Hematopoietic multipotent progenitor cell treated with erythropoietin and hydrocortisone succinate and interleukin-3 and kit ligand, for 4 days (in vitro differentiated cells): ENCODE data around the gene GALNT13.

Source experiments
- DNase-seq: peaks from one replicate; pipeline ENCODE4 v3.0.0-alpha.2; 2015

Gene GALNT13

DNA sequence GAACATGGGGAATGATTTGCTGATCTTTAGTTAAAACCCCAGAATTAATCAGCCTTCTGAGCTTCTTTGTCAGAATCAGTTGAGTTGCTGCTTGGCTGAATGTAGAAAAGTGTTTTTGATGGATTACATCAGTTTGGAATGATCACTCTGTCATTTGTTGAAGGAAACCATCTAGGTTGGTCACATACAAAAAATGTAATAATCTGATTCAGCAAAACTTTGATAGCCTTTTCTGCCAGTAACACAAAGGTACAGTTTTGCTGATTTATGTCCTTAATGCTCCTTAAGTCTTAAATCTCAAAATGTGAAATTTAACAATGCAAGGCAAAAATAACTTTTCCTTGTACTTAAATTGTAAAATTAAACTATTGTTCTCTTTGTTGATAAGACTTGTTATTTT, 74.3 kb downstream of the GALNT13 start:
- no peak for DNase-seq

DNA sequence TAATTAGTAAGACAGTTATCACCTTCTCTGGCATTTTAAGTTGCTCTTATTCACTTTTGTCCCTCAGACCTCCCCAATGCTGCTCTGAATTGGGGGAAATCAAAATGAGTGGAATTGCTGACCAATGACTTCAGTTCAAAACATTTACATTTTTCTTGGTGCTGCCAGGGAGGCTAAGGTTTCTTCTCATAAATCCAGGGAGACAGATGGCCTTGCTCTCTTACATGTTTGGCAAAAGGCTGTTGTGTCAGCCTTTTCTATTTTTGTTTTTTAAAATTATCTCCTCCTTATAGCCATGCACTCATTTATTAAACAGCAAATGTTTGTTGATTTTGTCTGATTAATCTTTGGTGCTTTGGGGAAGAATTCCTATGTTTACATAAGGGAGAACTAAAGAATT, 82.0 kb downstream of the GALNT13 start:
- DNase-seq = no peak

GRCh38 chr2:153963256-153963655, 91.5 kb downstream of the GALNT13 start:
- no peak for DNase-seq

GRCh38 chr2:153967248-153967973, 95.7 kb downstream of the GALNT13 start:
- DNase-seq = no peak

DNA sequence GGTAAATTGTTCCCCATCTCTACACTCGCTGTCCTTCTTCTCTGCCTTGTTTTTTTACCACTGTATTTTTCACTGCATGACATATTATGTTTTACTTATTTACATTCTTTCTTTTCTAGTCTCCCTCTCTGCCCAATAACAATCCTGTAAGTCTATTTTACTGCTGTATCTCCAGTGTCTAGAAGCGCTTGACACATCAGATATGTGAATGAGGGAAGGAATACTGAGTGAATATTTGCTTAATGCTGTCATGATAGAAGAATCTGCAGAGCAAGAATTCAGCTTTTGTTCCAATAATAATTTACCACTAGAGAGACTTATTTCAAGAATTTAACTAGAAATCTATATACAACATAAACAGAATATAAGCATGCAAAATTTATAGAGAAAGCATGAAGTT, 99.5 kb downstream of the GALNT13 start:
- no peak for DNase-seq

DNA sequence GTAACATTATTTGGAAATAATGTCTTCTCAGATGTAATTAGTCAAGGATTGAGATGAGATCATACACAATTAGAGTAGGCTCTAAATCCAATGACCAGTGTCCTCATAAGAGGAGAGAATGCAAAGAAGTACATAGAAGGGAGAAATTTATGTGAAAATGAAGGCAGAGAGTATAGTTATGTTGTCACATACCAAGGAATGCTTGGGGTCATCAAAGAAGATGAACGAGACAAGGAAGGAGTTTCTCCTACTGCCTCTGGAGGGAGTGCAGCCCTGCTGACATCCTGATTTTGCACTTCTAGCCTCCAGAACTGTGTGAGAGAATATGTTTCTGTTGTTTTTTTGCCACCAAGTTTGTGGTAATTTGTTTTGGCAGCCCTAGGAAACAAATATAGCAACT, 100.1 kb downstream of the GALNT13 start:
- no peak for DNase-seq

GRCh38 chr2:153972412-153972811, 100.7 kb downstream of the GALNT13 start:
- DNase-seq = no peak

DNA sequence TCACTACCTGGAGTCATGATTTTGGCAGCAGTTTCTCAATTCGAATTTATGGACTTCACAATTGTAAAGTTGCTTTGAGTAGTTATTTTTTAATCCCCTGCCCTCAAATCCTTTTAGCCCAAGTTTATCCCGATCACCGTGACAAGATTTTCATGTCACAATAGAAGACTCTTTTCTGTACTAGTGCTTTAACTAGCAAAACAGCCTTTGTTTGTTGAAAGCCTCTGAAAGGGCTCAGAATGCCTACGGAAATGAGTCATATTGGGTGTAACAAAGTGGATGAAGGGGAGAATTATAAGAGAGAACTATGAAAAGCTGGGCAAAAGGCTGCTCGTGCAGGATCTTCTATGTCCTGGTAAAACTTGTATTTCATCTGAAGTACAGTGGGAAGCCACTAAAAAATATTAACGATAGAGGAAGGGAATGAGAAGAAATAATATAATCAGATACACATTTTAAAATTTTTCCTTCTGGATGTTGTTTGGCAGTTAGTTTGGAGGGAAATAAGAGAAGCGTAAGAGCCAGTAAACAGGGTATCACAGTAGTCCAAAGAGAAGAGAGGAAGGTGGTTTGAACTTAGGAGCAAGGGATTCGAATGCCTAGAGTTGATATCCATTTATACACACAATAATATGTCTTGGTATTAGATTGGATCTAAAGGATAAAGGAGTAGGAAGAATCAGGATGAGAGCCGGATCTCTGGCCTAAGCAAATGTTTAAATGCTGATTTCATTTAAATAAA, 114.9 kb downstream of the GALNT13 start:
- no peak for DNase-seq

DNA sequence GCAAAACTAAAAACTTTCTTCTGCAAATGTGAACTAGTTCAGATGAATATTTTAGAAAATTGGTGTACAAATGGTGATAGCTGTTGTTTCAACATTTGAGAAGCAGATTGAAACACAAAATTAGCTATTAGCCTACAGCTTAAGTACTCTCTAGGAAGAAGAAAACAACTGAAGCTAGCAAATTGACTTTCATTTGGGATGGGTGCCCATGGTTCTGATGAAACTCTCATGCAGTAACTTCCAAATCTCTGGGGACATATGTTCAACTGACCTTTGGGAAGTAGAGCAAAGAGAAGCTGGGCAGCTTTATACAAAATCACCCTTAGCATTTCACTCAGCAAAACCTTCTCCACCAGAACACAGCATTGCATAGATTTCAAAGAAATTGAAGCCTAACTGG, 119.0 kb downstream of the GALNT13 start:
- DNase-seq = no peak

DNA sequence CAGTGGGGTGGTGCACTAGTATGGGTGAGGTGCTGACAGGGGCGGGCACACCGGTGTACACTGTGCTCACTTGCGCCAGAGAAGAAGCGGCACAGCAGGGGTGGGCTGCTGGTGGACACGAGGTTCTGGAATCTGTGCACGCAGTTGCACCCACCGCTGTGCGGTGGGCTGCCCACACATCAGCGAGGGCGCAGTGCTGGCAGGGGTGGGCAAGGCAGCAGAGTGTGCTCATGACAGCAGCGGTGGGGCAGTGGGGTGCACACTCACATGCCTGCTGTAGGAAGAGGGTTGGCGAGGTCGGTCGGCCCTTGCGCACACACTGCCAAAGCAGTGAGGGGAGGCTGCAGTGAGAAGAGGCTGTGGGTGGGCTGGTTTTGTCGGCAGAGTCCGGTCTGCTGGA, 141.8 kb downstream of the GALNT13 start:
- DNase-seq = no peak

DNA sequence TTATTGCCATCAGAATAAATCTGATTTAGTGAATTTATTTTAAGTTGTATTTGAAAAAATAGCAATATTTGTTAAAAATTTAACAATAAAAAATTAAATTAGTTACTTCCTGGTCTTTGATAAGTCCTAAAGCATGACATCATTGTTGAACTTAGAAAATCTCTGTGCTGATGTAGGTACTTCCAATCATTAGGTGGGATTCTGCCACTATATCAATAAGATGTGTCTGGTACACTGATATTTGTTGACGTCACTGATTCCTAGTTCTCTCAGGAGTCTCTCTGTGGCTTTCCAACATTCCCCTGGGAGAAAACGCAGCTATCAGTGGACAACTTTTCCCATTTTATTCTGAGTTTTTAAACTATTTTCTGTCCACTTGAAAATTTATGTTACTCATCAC, 143.5 kb downstream of the GALNT13 start:
- DNase-seq = no peak

- no peak for DNase-seq
Measured at GRCh38 chr2:154029504-154029903, 157.8 kb downstream of the GALNT13 start.

GRCh38 chr2:154032220-154032619, 160.5 kb downstream of the GALNT13 start:
- no peak for DNase-seq

DNA sequence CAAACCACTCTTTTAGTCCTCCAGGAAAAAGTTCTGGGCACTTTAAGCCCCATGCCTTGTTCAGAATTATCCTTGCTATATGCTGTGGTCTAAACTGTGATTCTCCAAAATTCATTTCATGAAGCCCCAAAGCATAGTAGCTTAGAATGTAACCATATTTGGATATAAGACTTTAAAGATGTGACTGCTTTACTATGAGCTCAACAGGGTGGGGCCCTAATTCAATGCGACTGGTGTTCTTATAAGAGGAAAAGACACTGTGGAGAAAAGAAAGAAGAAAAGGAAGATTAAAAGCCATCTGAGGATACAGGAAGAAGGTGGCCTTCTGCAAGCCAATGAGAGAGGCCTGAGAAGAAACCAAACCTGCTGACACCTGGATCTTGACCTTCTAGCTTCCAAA, 174.8 kb downstream of the GALNT13 start:
- DNase-seq = no peak

GRCh38 chr2:154048905-154049304, 177.2 kb downstream of the GALNT13 start:
- DNase-seq = no peak

- DNase-seq = no peak
Measured at GRCh38 chr2:154049561-154049960, 177.8 kb downstream of the GALNT13 start.

DNA sequence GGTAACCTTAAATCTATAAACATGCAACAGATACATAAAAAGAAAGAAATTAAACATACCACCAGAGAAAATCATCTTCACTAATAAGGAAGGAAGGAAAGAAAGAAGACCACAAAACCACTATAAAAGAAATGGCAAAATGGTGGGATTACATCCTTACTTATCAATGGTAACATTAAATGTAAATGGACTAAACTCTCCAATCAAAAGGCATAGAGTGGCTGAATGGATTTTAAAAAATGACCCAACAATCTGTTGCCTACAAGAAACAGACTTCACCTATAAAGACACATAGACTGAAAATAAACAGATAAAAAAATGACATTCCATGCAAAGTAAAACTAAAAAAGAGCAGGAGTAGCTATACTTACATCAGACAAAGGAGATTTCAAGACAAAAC, 195.4 kb downstream of the GALNT13 start:
- no peak for DNase-seq

- DNase-seq = no peak
Measured at GRCh38 chr2:154078926-154079325, 207.2 kb downstream of the GALNT13 start.

DNA sequence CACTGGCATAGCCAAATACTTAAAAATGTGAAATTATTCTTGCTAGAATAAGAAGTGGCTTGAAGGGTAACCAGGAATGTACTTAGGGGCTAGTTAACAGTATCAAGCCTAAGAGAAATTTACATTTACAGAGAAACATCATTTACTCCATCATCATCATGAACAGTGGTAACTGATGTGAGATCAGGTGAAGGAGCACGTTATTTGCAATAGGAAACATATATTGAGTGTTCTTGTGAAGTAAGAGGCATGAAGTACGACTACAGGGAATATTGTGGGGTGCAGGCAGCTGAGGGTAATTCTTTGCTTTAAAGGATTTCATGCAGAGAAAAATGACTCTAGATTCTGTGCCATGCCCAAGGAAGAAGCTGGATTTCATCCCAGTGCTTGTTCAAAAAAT, 220.8 kb downstream of the GALNT13 start:
- no peak for DNase-seq

- DNase-seq = no peak
Measured at GRCh38 chr2:154093856-154094255, 222.1 kb downstream of the GALNT13 start.

GRCh38 chr2:154097833-154098398, 226.2 kb downstream of the GALNT13 start:
- DNase-seq = no peak

DNA sequence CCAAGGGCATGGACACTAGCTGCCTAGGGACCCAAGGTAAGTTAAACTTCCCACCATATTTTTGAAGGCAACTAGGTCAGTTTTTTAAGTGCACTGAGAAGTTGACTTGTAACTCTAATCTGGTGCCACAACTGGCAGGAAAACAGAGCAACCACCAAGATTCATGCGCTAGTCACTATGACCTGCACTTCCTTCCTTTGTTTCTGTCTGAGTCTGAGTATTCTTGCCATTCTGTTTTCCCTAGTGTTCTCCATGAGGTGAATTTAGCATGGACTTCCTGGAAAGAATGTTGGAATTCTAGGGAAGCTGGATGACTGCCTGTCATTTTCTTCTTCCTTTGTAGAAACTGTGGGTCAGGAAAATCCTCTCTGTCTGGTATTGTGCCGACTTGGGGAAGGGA, 249.0 kb downstream of the GALNT13 start:
- DNase-seq = no peak

- no peak for DNase-seq
Measured at GRCh38 chr2:154125891-154126290, 254.2 kb downstream of the GALNT13 start.

GRCh38 chr2:154130821-154131220, 259.1 kb downstream of the GALNT13 start:
- DNase-seq = no peak
